Transverse colon (tissue), 4 donors: ENCODE data around the gene GDPD5. TPM values are rescaled to one million over a fixed set of nuclear protein-coding genes. Genes with fewer than 3 reads are reported as not detected.

Source experiments
- DNase-seq: peaks from one replicate; pipeline ENCODE4 v3.0.0-alpha.2; 2019
- H3K27ac ChIP-seq, 4 donors: fragments of 200-600 bp; sonication (generic); 2 replicates each; pipeline ENCODE4 v1.5.1; 2016 to 2018; ENCODE audit warnings: inconsistent platforms in 4 of 4
- H3K27me3 ChIP-seq: fragments of 200-600 bp; sonication (generic); 2 replicates; pipeline ENCODE4 v1.5.1; 2017; ENCODE audit warnings: inconsistent platforms
- H3K36me3 ChIP-seq, 4 donors: fragments of 200-600 bp; sonication (generic); 2 replicates each; pipeline ENCODE4 v1.5.1; 2017 to 2019; ENCODE audit warnings: inconsistent platforms in 4 of 4
- H3K4me1 ChIP-seq, 4 donors: fragments of 200-600 bp; sonication (generic); 2 replicates each; pipeline ENCODE4 v1.5.1; 2017 to 2020; ENCODE audit warnings: inconsistent platforms in 4 of 4
- H3K4me3 ChIP-seq, 4 donors: fragments of 200-600 bp; sonication (generic); 1 replicate in 1 of 4; 2 replicates in 3 of 4; pipeline versions ENCODE4 v1.5.1 to v1.6.1; 2017 to 2019; ENCODE audit warnings: inconsistent platforms in 4 of 4
- H3K9me3 ChIP-seq, 2 donors: fragments of 200-600 bp; sonication (generic); 2 replicates each; pipeline ENCODE4 v1.5.1; 2017 to 2019; ENCODE audit warnings: inconsistent platforms in 2 of 2
- CTCF ChIP-seq, 5 experiments: fragments of 200-600 bp in 3 of 5; fragments of 450-650 bp in 2 of 5; sonication (generic) in 3 of 5; IDR thresholded peaks; 1 replicate in 2 of 5; 2 replicates in 3 of 5; pipeline ENCODE4 v1.5.1; 2016 to 2017; ENCODE audit warnings: antibody characterized with exemption in 5 of 5, inconsistent platforms in 3 of 5, mild to moderate bottlenecking in 2 of 5, moderate library complexity in 1 of 5
- EP300 ChIP-seq: sonication (generic); formaldehyde crosslinking; IDR thresholded peaks from one replicate; pipeline ENCODE4 v1.6.1; 2017; ENCODE audit warnings: antibody characterized with exemption, low read depth
- POLR2A ChIP-seq: fragments of 450-650 bp; IDR thresholded peaks from one replicate; pipeline ENCODE4 v1.6.1; 2016; ENCODE audit warnings: antibody characterized with exemption, mild to moderate bottlenecking, moderate library complexity
- POLR2AphosphoS5 ChIP-seq, 3 donors: sonication (generic); formaldehyde crosslinking; IDR thresholded peaks; one replicate each; pipeline ENCODE4 v1.6.1; 2016; ENCODE audit warnings: antibody characterized with exemption in 3 of 3
- WGBS, 2 donors: methylation state at CpG; one replicate each; pipeline ENCODE4 v1.1.5; 2018; ENCODE audit warnings: low coverage in 1 of 2; 5-methylcytosine and 5-hydroxymethylcytosine counted together
- in situ Hi-C, 4 donors: fragments of 200-750 bp; cut with MboI; loops; one replicate each; pipeline versions ENCODE4 v1.15.0 to v1.15.1; 2017; ENCODE audit warnings: low sequenced_read_pairs in 3 of 4, low pct_ligation_motif_present in 1 of 4, low pct_unique_long_range_greater_than_20kb in 1 of 4
- intact Hi-C: fragments of 100-400 bp; cut with DNase I; formaldehyde crosslinking; loops from one replicate; pipeline ENCODE4 v1.15.1; 2023; ENCODE audit warnings: low total_unique reads
- total RNA-seq, 4 donors: library from RNA; depleted of rRNA; stranded (reverse); fragments of >200 nt; gene quantifications; one replicate each; pipeline ENCODE4 v1.1.0, GENCODE V29; 2016

Gene GDPD5
- total RNA-seq, 4 donors from 2014 or later, result 3.7 to 10.1 (median 7.1) TPM; not detected in 1

- 80 to 99% methylated on average over 1 to 5 of the region's 5 CpGs for WGBS, 2 donors
- H3K9me3 ChIP-seq, result no peaks in the 10 kb centered on the region
- peaks cover 0 to 12% (median 4%) of the 10 kb centered on the region in 4 donors for H3K4me1 ChIP-seq
- H3K4me3 ChIP-seq, result no peak overlapping the region
- in situ Hi-C loops (no loop called here), intact Hi-C loops (no loop called here)
- no peak for TF ChIP-seq POLR2A
- no peak for TF ChIP-seq POLR2AphosphoS5 (IDR thresholded peaks at IDR 0.05)
- TF ChIP-seq CTCF (IDR thresholded peaks at IDR 0.05), result no peak
- no peak for TF ChIP-seq EP300
- H3K36me3 ChIP-seq, result no peaks in the 10 kb centered on the region
- H3K27ac ChIP-seq, result no peak overlapping the region
- DNase-seq, result no peak
- no peaks in the 10 kb centered on the region for H3K27me3 ChIP-seq
Measured at GRCh38 chr11:75472081-75472732, 53.5 kb downstream of the GDPD5 start.

DNA sequence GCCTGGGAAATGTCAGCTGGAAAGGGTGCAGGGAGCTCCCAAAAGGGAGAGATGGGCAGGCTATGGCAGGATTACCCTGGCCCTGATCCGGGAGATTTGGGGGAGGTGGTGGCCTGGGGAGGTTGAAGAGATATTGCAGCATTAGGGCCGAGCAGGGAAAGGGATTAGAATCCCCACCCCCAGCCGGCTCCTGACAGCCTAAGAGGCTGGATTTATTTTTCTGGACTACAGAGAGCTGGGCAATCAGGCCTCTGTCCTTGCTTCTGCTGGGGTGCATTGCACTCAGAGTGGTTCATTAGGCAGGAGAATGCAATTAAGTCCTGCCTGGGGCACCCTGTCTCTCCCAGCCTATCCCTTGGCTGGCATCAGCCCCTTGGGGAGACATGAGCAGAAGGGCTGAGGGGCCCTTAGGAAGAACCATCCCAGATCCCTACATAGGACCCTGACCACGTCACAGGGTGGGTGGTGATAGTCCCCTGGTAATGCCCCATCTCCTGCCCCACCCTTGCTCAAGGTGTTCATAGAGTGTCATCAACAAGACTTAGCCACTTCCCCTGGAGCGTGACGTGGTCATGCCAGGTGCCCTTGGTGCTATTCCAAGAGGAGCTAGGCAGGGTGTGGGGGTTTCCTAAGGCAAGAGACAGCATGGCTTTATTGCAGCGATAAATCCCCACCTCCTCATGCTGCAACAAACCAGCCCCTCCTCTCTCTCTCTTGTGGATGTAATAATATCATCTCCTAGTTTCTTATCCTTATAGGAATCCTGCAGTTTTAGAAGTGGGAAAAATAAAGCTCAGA, 54.4 kb downstream of the GDPD5 start:
- TF ChIP-seq EP300 (no peak), CTCF (IDR thresholded peaks at IDR 0.05) (no peak), POLR2AphosphoS5 (IDR thresholded peaks at IDR 0.05) (no peak), POLR2A (no peak)
- in situ Hi-C loops, result no loop called here
- 88% methylated on average over 7 of the region's 7 CpGs; no CpG with 5 or more reads in 1 of the 2 donors for WGBS, 2 donors
- Histone ChIP-seq H3K27me3 (no peaks in the 10 kb centered on the region), H3K36me3 (no peaks in the 10 kb centered on the region), H3K27ac (no peak overlapping the region), H3K9me3 (no peaks in the 10 kb centered on the region), H3K4me3 (no peak overlapping the region), H3K4me1 (peaks cover 0 to 10% (median 4%) of the 10 kb centered on the region in 4 donors)
- intact Hi-C loops, result no loop called here
- DNase-seq, result no peak

DNA sequence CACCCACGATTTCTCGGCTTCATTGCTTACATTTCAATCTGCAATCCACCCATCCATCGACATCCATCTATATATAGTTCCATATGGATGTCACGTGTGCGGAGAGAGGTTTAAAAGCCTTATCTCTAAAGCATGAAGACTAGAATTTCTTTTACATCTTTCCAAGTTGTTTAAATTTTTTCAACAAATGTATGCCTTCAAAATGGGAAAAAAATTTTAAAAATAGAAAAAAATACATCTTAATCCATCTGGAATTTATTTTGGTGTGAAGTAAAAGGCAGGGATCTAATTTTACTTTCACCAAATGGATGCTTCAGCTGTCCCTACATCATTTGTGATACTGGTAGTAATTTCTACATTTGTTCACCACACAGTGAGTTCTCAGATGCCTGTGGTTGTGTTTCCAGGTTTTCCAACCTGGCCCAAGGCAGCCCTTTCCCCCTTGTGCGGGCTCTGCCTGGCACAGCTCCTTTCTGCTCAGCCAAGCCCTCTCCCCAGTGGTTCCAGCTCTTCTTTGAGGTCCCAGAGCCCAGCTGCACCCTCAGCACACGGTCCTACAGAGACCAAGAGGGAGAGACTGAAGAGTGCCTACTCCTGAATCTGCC, 55.2 kb downstream of the GDPD5 start:
- Histone ChIP-seq H3K27me3 (no peaks in the 10 kb centered on the region), H3K36me3 (no peaks in the 10 kb centered on the region), H3K4me3 (no peak overlapping the region), H3K9me3 (no peaks in the 10 kb centered on the region), H3K4me1 (peaks cover 0 to 5% (median 2%) of the 10 kb centered on the region in 4 donors), H3K27ac (no peak overlapping the region)
- TF ChIP-seq CTCF (IDR thresholded peaks at IDR 0.05) (no peak), POLR2A (no peak), EP300 (no peak), POLR2AphosphoS5 (IDR thresholded peaks at IDR 0.05) (no peak)
- no peak for DNase-seq
- in situ Hi-C loops (no loop called here), intact Hi-C loops (no loop called here)
- 91% methylated on average over 6 to 7 of the region's 7 CpGs for WGBS, 2 donors

DNA sequence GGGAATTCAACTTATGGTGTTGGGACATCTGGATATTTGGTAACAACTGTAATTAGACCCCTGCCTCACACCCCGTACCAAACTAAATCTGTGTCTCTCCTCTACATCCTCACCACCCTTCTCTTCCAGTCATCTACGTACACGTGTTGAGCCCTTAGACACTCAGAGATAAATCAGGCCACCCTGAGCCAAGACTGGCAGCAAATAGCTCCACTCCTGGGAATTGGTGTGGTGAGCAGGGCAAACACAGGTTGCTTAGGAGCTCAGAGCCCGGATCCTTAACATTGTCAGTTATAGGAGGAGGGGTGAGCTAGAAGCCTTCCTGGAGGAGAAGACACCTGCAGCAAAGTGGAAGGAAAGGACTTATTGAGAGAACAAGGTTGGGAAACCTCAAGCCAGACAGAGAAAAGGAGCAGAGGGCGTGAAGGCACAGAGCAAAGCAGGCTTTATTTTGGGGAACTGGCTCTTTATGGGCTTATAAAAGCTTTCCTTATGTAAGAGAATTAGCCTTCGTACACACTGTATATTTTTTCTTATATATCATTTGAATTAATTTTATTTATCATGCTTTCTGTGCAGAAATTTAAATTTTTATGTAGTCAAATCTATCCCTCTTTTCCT, 55.8 kb downstream of the GDPD5 start:
- Histone ChIP-seq H3K4me1 (no peaks in the 10 kb centered on the region), H3K4me3 (no peak overlapping the region), H3K36me3 (no peaks in the 10 kb centered on the region), H3K9me3 (no peaks in the 10 kb centered on the region), H3K27ac (no peak overlapping the region), H3K27me3 (no peaks in the 10 kb centered on the region)
- WGBS, 2 donors, result 58 to 73% methylated on average over 4 to 6 of the region's 6 CpGs
- TF ChIP-seq CTCF (IDR thresholded peaks at IDR 0.05), result no peak
- TF ChIP-seq POLR2A, result no peak
- TF ChIP-seq POLR2AphosphoS5 (IDR thresholded peaks at IDR 0.05), result no peak
- in situ Hi-C loops (no loop called here), intact Hi-C loops (no loop called here)
- DNase-seq, result no peak
